K562 treated with DMSO at 1 percent for 12 hours (cell line): ENCODE results near the gene CST9L. TPM values are rescaled to one million over a fixed set of nuclear protein-coding genes. Genes with fewer than 3 reads are reported as not detected.

Experiments
- total RNA-seq: library from RNA; unstranded; fragments of 300-600 nt; gene quantifications from 2 replicates; pipeline ENCODE4 v1.2.3, GENCODE V29; 2022; ENCODE audit not compliant: insufficient read depth

The CST9L gene
- not detected in 2 replicates for total RNA-seq

GRCh38 chr20:23568320-23568970 is at the start of gene CST9L:
TSS of gene CST9L (minus strand) at chr20:23568484. CDS start at chr20:23568450, 34 bp downstream.

GRCh38 chr20:23605867-23606651 is 37.8 kb upstream of the CST9L start, which contains the start of gene CST9:
TSS of gene CST9 (minus strand) at chr20:23605917. CDS start at chr20:23605864, 53 bp downstream.

Other genes starting within 250 kb of the CST9L start
- 25.4 and 27.8 TPM in 2 replicates for gene NXT1, start 217.7 kb downstream of the CST9L start, total RNA-seq
- gene GZF1, start 206.3 kb downstream of the CST9L start, total RNA-seq: 6.3 and 10.9 TPM in 2 replicates
- 0.75 and 3.5 TPM in 2 replicates for gene NAPB, start 147.0 kb downstream of the CST9L start, total RNA-seq
- gene CSTL1, start 128.8 kb downstream of the CST9L start, total RNA-seq: not detected in 2 replicates
- gene CST11, start 115.6 kb downstream of the CST9L start, total RNA-seq: not detected in 2 replicates
- not detected in 2 replicates for gene CST8, start 77.4 kb downstream of the CST9L start, total RNA-seq
- not detected in 2 replicates for gene CST9, start 37.4 kb upstream of the CST9L start, total RNA-seq
- 316 and 413 TPM in 2 replicates for gene CST3, start 69.5 kb upstream of the CST9L start, total RNA-seq
- gene CST4, start 120.6 kb upstream of the CST9L start, total RNA-seq: not detected in 2 replicates
- not detected in 2 replicates for gene CST1, start 182.5 kb upstream of the CST9L start, total RNA-seq